Vagina (tissue), 2 donors: Measurements from ENCODE around the gene C16orf74. TPM values are rescaled to one million over a fixed set of nuclear protein-coding genes. Genes with fewer than 3 reads are reported as not detected.
A peak's percentile ranks its signal among the peaks of the same experiment; 100 is the strongest.

Source experiments
- DNase-seq, 2 donors: peaks; one replicate each; pipeline ENCODE4 v3.0.0-alpha.2; 2017; ENCODE audit errors: extremely low spot score in 2 of 2
- H3K27ac ChIP-seq: fragments of 200-600 bp; sonication (generic); one replicate; pipeline ENCODE4 v1.5.1; 2019
- H3K27me3 ChIP-seq: fragments of 200-600 bp; sonication (generic); one replicate; pipeline ENCODE4 v1.5.1; 2019
- H3K36me3 ChIP-seq, 2 donors: fragments of 200-600 bp; sonication (generic); one replicate each; pipeline ENCODE4 v1.5.1; 2017 to 2019
- H3K4me1 ChIP-seq: fragments of 200-600 bp; sonication (generic); one replicate; pipeline ENCODE4 v1.5.1; 2019
- H3K4me3 ChIP-seq, 2 donors: fragments of 200-600 bp; sonication (generic); 1 replicate in 1 of 2; 2 replicates in 1 of 2; pipeline ENCODE4 v1.5.1; 2016 to 2019
- H3K9me3 ChIP-seq: fragments of 200-600 bp; sonication (generic); one replicate; pipeline ENCODE4 v1.5.1; 2019
- CTCF ChIP-seq, 3 experiments: fragments of 450-650 bp in 2 of 3; fragments of 200-600 bp in 1 of 3; sonication (generic) in 1 of 3; IDR thresholded peaks; one replicate each; pipeline ENCODE4 v1.5.1; 2017 to 2019; ENCODE audit warnings: antibody characterized with exemption in 3 of 3, mild to moderate bottlenecking in 2 of 3, moderate library complexity in 2 of 3
- POLR2A ChIP-seq, 2 donors: fragments of 450-650 bp; IDR thresholded peaks; one replicate each; pipeline ENCODE4 v1.6.1; 2017; ENCODE audit warnings: antibody characterized with exemption in 2 of 2, mild to moderate bottlenecking in 2 of 2, moderate library complexity in 2 of 2
- POLR2AphosphoS5 ChIP-seq, 2 donors: sonication (generic); formaldehyde crosslinking; IDR thresholded peaks; one replicate each; pipeline ENCODE4 v1.9.0; 2017; ENCODE audit warnings: antibody characterized with exemption in 2 of 2, mild to moderate bottlenecking in 2 of 2, low read depth in 1 of 2; ENCODE audit not compliant: insufficient read depth in 1 of 2
- intact Hi-C: fragments of 100-400 bp; cut with DNase I; formaldehyde crosslinking; loops from one replicate; pipeline ENCODE4 v1.15.1; 2023
- total RNA-seq: library from RNA; depleted of rRNA; stranded (reverse); fragments of >200 nt; gene quantifications from one replicate; pipeline ENCODE4 v1.2.3, GENCODE V29; 2016

C16orf74 gene
- 18.2 TPM for total RNA-seq

DNA sequence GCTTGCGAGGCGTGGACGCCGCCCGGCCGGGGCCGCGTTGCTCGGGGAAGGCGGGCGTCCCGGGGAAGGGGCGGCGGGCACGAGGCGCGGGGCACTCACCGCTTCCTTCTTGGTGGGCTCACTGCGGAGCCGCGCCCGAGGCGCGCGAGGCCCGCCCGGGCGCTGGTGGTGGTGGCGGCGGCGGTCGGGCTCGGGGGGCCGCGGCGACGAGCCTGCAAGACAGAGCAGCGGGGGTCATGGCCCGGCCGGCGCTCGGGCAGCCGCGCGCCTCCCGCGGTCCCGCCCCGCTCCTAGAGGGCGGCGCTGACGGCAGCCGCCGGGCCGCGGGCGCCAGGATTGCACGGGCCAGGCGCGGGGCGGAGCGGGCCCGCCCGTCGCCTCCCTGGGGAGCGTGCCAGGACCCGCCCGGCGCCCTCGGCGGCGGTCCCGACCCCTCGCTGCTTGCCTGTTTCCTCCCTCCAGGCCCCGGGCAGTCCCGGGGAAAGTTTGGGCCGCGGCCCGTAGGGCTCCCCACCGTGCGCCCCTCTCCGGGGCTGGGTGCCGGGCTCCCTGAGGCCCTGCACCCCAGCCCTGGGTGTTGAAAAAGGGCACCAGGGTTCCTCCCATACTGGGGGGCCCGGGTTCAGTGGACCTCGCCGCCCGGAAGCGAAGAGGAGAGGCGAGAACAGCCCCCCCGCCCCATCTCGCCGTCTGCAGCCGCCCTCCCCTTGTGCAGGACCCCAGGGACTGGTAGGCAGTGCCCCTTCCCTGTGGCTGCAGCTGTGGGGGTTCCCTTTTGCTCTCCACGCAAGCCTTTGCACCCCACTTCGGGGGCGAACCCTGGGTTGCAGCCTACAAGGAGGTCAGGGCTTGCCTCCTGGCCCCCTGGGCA lies at the start of gene C16orf74:
TSS of gene C16orf74 (minus strand) at position 270 of the 871 bp plus-strand sequence. CDS start 15,879 bp downstream, outside the sequence.
- DNase-seq: no peak
- Histone ChIP-seq H3K27me3 (no peaks in the 10 kb centered on the region), H3K4me1 (peaks cover 41% of the 10 kb centered on the region), H3K36me3 (no peaks in the 10 kb centered on the region), H3K27ac (peak within 1 kb of the TSS; percentile 3), H3K9me3 (no peaks in the 10 kb centered on the region), H3K4me3 (peak within 1 kb of the TSS; percentile 52 to 64)
- intact Hi-C loops: no loop called here
- TF ChIP-seq CTCF (IDR thresholded peaks at IDR 0.05): no peak
- TF ChIP-seq POLR2A (IDR thresholded peaks at IDR 0.05): no peak
- no peak for TF ChIP-seq POLR2AphosphoS5 (IDR thresholded peaks at IDR 0.05; ENCODE audit: insufficient read depth in 1 of 2, low read depth in 1 of 2)

- Histone ChIP-seq H3K27ac (peak overlapping the region; percentile 79), H3K4me3 (peak overlapping the region; percentile 92 to 97), H3K9me3 (no peaks in the 10 kb centered on the region), H3K36me3 (peaks cover 0 to 31% of the 10 kb centered on the region in 2 donors), H3K27me3 (no peaks in the 10 kb centered on the region), H3K4me1 (peaks cover 34% of the 10 kb centered on the region)
- no peak for DNase-seq
- intact Hi-C loops: no loop called here
- TF ChIP-seq POLR2AphosphoS5 (IDR thresholded peaks at IDR 0.05; ENCODE audit: insufficient read depth in 1 of 2, low read depth in 1 of 2) (no peak), CTCF (IDR thresholded peaks at IDR 0.05) (no peak), POLR2A (IDR thresholded peaks at IDR 0.05) (no peak)
Measured at GRCh38 chr16:85800321-85800669, 49.4 kb upstream of the C16orf74 start.

- no peak for DNase-seq
- H3K9me3 ChIP-seq: no peaks in the 10 kb centered on the region
- peak in 1 of 2 donors; percentile 68 for TF ChIP-seq POLR2A (IDR thresholded peaks at IDR 0.05)
- TF ChIP-seq CTCF (IDR thresholded peaks at IDR 0.05): no peak
- peak; percentile 85 to 92 for TF ChIP-seq POLR2AphosphoS5 (IDR thresholded peaks at IDR 0.05; ENCODE audit: insufficient read depth in 1 of 2, low read depth in 1 of 2)
- H3K4me1 ChIP-seq: peaks cover 34% of the 10 kb centered on the region
- H3K4me3 ChIP-seq: peak within 1 kb of the TSS; percentile 92 to 97
- no peaks in the 10 kb centered on the region for H3K27me3 ChIP-seq
- intact Hi-C loops: no loop called here
- H3K27ac ChIP-seq: peak within 1 kb of the TSS; percentile 79
- H3K36me3 ChIP-seq: peaks cover 0 to 25% of the 10 kb centered on the region in 2 donors
Measured at GRCh38 chr16:85799497-85800320, 48.8 kb upstream of the C16orf74 start, which contains the start of the genes COX4I1 and EMC8. COX4I1 (plus strand) TSS chr16:85799695; CDS start chr16:85801206, 1,511 bp downstream. EMC8 (minus strand) TSS chr16:85799544; CDS start chr16:85799295, 249 bp downstream.

- no peak for DNase-seq
- peak overlapping the region; percentile 79 for H3K27ac ChIP-seq
- H3K27me3 ChIP-seq: no peaks in the 10 kb centered on the region
- TF ChIP-seq POLR2AphosphoS5 (IDR thresholded peaks at IDR 0.05; ENCODE audit: insufficient read depth in 1 of 2, low read depth in 1 of 2): no peak
- TF ChIP-seq CTCF (IDR thresholded peaks at IDR 0.05): no peak
- TF ChIP-seq POLR2A (IDR thresholded peaks at IDR 0.05): no peak
- intact Hi-C loops: no loop called here
- H3K36me3 ChIP-seq: peaks cover 0 to 22% of the 10 kb centered on the region in 2 donors
- peaks cover 34% of the 10 kb centered on the region for H3K4me1 ChIP-seq
- H3K4me3 ChIP-seq: peak overlapping the region; percentile 92 to 97
- H3K9me3 ChIP-seq: no peaks in the 10 kb centered on the region
Measured at GRCh38 chr16:85798901-85799496, 48.1 kb upstream of the C16orf74 start.
